DOHH2 (cell line): ENCODE measurements around the gene MAPK4.
"Not testable (repeated sequence)": the region's sequence is repeated elsewhere in the genome, so short reads cannot be mapped to it uniquely, and the experiment has no call there.

ENCODE experiments used
- H3F3A ChIP-seq: fragments of 200-600 bp; sonication (generic), shearing (Covaris generic); 2 replicates; pipeline ENCODE4 v1.6.0; 2016; ENCODE audit warnings: antibody characterized with exemption, mild to moderate bottlenecking; ENCODE audit not compliant: control insufficient read depth, insufficient read depth
- H3K27ac ChIP-seq: fragments of 200-600 bp; sonication (generic); 2 replicates; pipeline ENCODE4 v1.5.1; 2014; ENCODE audit warnings: low read depth, mild to moderate bottlenecking, low read length, moderate library complexity
- H3K27me3 ChIP-seq: fragments of 200-600 bp; sonication (generic); 2 replicates; pipeline ENCODE4 v1.6.1; 2014; ENCODE audit warnings: mild to moderate bottlenecking, low read length, mixed read lengths; ENCODE audit not compliant: control insufficient read depth
- H3K36me3 ChIP-seq: fragments of 200-600 bp; sonication (generic); 2 replicates; pipeline ENCODE4 v1.6.1; 2014; ENCODE audit warnings: mild to moderate bottlenecking, low read length, moderate library complexity, mixed read lengths; ENCODE audit not compliant: control insufficient read depth
- H3K4me1 ChIP-seq: fragments of 200-600 bp; sonication (generic); 2 replicates; pipeline ENCODE4 v1.6.1; 2014; ENCODE audit warnings: mild to moderate bottlenecking, low read length, mixed read lengths; ENCODE audit not compliant: control insufficient read depth
- H3K4me2 ChIP-seq: fragments of 200-600 bp; sonication (generic); 2 replicates; pipeline ENCODE4 v1.6.0; 2014; ENCODE audit warnings: mild to moderate bottlenecking, low read length, moderate library complexity
- H3K4me3 ChIP-seq: fragments of 200-600 bp; sonication (generic); 2 replicates; pipeline ENCODE4 v1.5.1; 2014; ENCODE audit warnings: mild to moderate bottlenecking, low read length, mixed read lengths
- H3K79me2 ChIP-seq: fragments of 200-600 bp; sonication (generic); 2 replicates; pipeline ENCODE4 v1.6.1; 2014; ENCODE audit warnings: mild to moderate bottlenecking, low read length, mixed read lengths; ENCODE audit not compliant: control insufficient read depth
- H3K9me2 ChIP-seq: fragments of 200-600 bp; sonication (generic); replicated peaks from 2 replicates; pipeline ENCODE4 v1.6.1; 2014; ENCODE audit warnings: mild to moderate bottlenecking, low read length, mixed read lengths; ENCODE audit not compliant: control insufficient read depth
- H3K9me3 ChIP-seq: fragments of 200-600 bp; sonication (generic); 2 replicates; pipeline ENCODE4 v1.6.1; 2014; ENCODE audit warnings: antibody characterized with exemption, low read length, mixed read lengths; ENCODE audit not compliant: control insufficient read depth, insufficient read depth
- H4K20me1 ChIP-seq: fragments of 200-600 bp; sonication (generic); 2 replicates; pipeline ENCODE4 v1.6.0; 2014; ENCODE audit warnings: low read depth, mild to moderate bottlenecking, antibody characterized with exemption, low read length, moderate library complexity; ENCODE audit not compliant: control insufficient read depth, insufficient read depth
- CTCF ChIP-seq: fragments of 200-600 bp; sonication (generic); IDR thresholded peaks from one replicate; pipeline ENCODE4 v1.5.1; 2014; ENCODE audit warnings: antibody characterized with exemption, mild to moderate bottlenecking, low read depth, low read length; ENCODE audit not compliant: poor library complexity, severe bottlenecking
- EZH2phosphoT487 ChIP-seq: fragments of 200-600 bp; sonication (generic); IDR thresholded peaks from 2 replicates; pipeline ENCODE4 v1.6.1; 2017; ENCODE audit warnings: borderline replicate concordance, mild to moderate bottlenecking, antibody characterized with exemption, low read length, moderate library complexity, mixed read lengths

MAPK4 gene

GRCh38 chr18:50545936-50546335, 14.0 kb upstream of the MAPK4 start:
- Histone ChIP-seq H3K27ac (no peak overlapping the region), H3K9me3 (no peaks in the 10 kb centered on the region), H3K4me1 (no peaks in the 10 kb centered on the region), H4K20me1 (no peaks in the 10 kb centered on the region), H3K36me3 (no peaks in the 10 kb centered on the region), H3F3A (no peaks in the 10 kb centered on the region), H3K9me2 (no peaks in the 10 kb centered on the region), H3K79me2 (no peaks in the 10 kb centered on the region), H3K4me3 (no peak overlapping the region), H3K27me3 (no peaks in the 10 kb centered on the region), H3K4me2 (no peak overlapping the region)
- no peak for TF ChIP-seq EZH2phosphoT487
- TF ChIP-seq CTCF, result no peak

- H3K4me1 ChIP-seq, result no peaks in the 10 kb centered on the region
- H3K4me3 ChIP-seq, result no peak overlapping the region
- no peaks in the 10 kb centered on the region for H4K20me1 ChIP-seq
- no peak overlapping the region for H3K27ac ChIP-seq
- TF ChIP-seq CTCF (no peak), EZH2phosphoT487 (no peak)
- H3K4me2 ChIP-seq, result no peak overlapping the region
- no peaks in the 10 kb centered on the region for H3K9me2 ChIP-seq
- no peaks in the 10 kb centered on the region for H3K79me2 ChIP-seq
- H3K9me3 ChIP-seq, result no peaks in the 10 kb centered on the region
- no peaks in the 10 kb centered on the region for H3K36me3 ChIP-seq
- H3F3A ChIP-seq, result no peaks in the 10 kb centered on the region
- no peaks in the 10 kb centered on the region for H3K27me3 ChIP-seq
Measured at GRCh38 chr18:50548160-50548559, 11.7 kb upstream of the MAPK4 start.

GRCh38 chr18:50551651-50552050, 8.2 kb upstream of the MAPK4 start:
- not testable (repeated sequence) for H3K79me2 ChIP-seq, H3K27me3 ChIP-seq, H3K4me2 ChIP-seq, H4K20me1 ChIP-seq, H3K4me3 ChIP-seq, H3K36me3 ChIP-seq, H3K4me1 ChIP-seq, H3K9me2 ChIP-seq, H3K9me3 ChIP-seq, H3K27ac ChIP-seq, H3F3A ChIP-seq

GRCh38 chr18:50558157-50558556, 1.7 kb upstream of the MAPK4 start:
- TF ChIP-seq EZH2phosphoT487 (no peak), CTCF (no peak)
- no peaks in the 10 kb centered on the region for H3K9me2 ChIP-seq
- no peak overlapping the region for H3K4me2 ChIP-seq
- no peaks in the 10 kb centered on the region for H3K79me2 ChIP-seq
- no peaks in the 10 kb centered on the region for H3K27me3 ChIP-seq
- H3K4me3 ChIP-seq, result no peak overlapping the region
- H4K20me1 ChIP-seq, result no peaks in the 10 kb centered on the region
- no peaks in the 10 kb centered on the region for H3K36me3 ChIP-seq
- H3K27ac ChIP-seq, result no peak overlapping the region
- H3K9me3 ChIP-seq, result no peaks in the 10 kb centered on the region; the same call in 1 of the 2 replicates
- H3F3A ChIP-seq, result no peaks in the 10 kb centered on the region
- H3K4me1 ChIP-seq, result no peaks in the 10 kb centered on the region
